ENCODE measurements around the gene AFDN.
"Not testable (repeated sequence)": the region's sequence is repeated elsewhere in the genome, so short reads cannot be mapped to it uniquely, and the experiment has no call there.

The AFDN gene

GRCh38 chr6:167998215-167998614, 171.5 kb downstream of the AFDN start:
- no peak for TF ChIP-seq CTCF (IDR thresholded peaks at IDR 0.05; ENCODE audit: control insufficient read depth, insufficient read depth, low read depth, low read length, missing control alignments)
- DNase-seq (ENCODE audit: low read depth): no peak
- no peak overlapping the region for H3K4me3 ChIP-seq (ENCODE audit: control insufficient read depth, low read depth, low read length)

- H3K4me3 ChIP-seq (ENCODE audit: control insufficient read depth, low read depth, low read length): no peak overlapping the region
- DNase-seq (ENCODE audit: low read depth): no peak
- no peak for TF ChIP-seq CTCF (IDR thresholded peaks at IDR 0.05; ENCODE audit: control insufficient read depth, insufficient read depth, low read depth, low read length, missing control alignments)
These were observed 173.7 kb downstream of the AFDN start for GRCh38 chr6:168000198-168001028.

- H3K4me3 ChIP-seq (ENCODE audit: control insufficient read depth, low read depth, low read length): no peak overlapping the region
- no peak for TF ChIP-seq CTCF (IDR thresholded peaks at IDR 0.05; ENCODE audit: control insufficient read depth, insufficient read depth, low read depth, low read length, missing control alignments)
- DNase-seq (ENCODE audit: low read depth): no peak
These were observed 174.3 kb downstream of the AFDN start for GRCh38 chr6:168001029-168001332.

- DNase-seq (ENCODE audit: low read depth): not testable (repeated sequence)
These were observed 174.8 kb downstream of the AFDN start for GRCh38 chr6:168001514-168001913.

GRCh38 chr6:168002804-168003203, 176.1 kb downstream of the AFDN start:
- TF ChIP-seq CTCF (IDR thresholded peaks at IDR 0.05; ENCODE audit: control insufficient read depth, insufficient read depth, low read depth, low read length, missing control alignments): no peak

More at GRCh38 chr6:168001514-168001913, 174.8 kb downstream of the AFDN start:
- not testable (repeated sequence) for H3K4me3 ChIP-seq (ENCODE audit: control insufficient read depth, low read depth, low read length)

GRCh38 chr6:168004023-168004422, 177.3 kb downstream of the AFDN start:
- H3K4me3 ChIP-seq (ENCODE audit: control insufficient read depth, low read depth, low read length): no peak overlapping the region
- TF ChIP-seq CTCF (IDR thresholded peaks at IDR 0.05; ENCODE audit: control insufficient read depth, insufficient read depth, low read depth, low read length, missing control alignments): no peak
- DNase-seq (ENCODE audit: low read depth): no peak

More at GRCh38 chr6:168002804-168003203, 176.1 kb downstream of the AFDN start:
- DNase-seq (ENCODE audit: low read depth): no peak
- no peak overlapping the region for H3K4me3 ChIP-seq (ENCODE audit: control insufficient read depth, low read depth, low read length)

GRCh38 chr6:168004945-168005344, 178.2 kb downstream of the AFDN start:
- H3K4me3 ChIP-seq (ENCODE audit: control insufficient read depth, low read depth, low read length): no peak overlapping the region
- DNase-seq (ENCODE audit: low read depth): no peak
- no peak for TF ChIP-seq CTCF (IDR thresholded peaks at IDR 0.05; ENCODE audit: control insufficient read depth, insufficient read depth, low read depth, low read length, missing control alignments)

Measured in AG09309 (cell line).